IMR-90 (cell line): ENCODE results near the gene PLIN4. TPM values are rescaled to one million over a fixed set of nuclear protein-coding genes. Genes with fewer than 3 reads are reported as not detected.

Experiments
- ATAC-seq: fragments of 200-7000 bp; cut with Tn5 transposase; 2 replicates; pipeline ENCODE4 v1.9.1; 2020; ENCODE audit warnings: low read depth, mild to moderate bottlenecking, moderate library complexity
- BruUV-seq: library from RNA; stranded (reverse); fragments of 400-500 nt; replicated peaks from 2 replicates; lab custom pipeline; 2021; lab: Mats Ljungman, UMichigan
- CTCF ChIA-PET: fragments of 300-600 bp; formaldehyde crosslinking; extraction: SDS; loops from one replicate; lab custom pipeline; 2021; ENCODE audit warnings: antibody characterized with exemption; lab: Yijun Ruan, JAX
- POLR2A ChIA-PET: fragments of 300-600 bp; sonication (Branson Sonifier 250); formaldehyde crosslinking; loops from one replicate; lab custom pipeline; 2022; ENCODE audit warnings: antibody characterized with exemption; ENCODE audit not compliant: unreplicated experiment; lab: Charles Lee
- DNase-seq: peaks from one replicate; pipeline ENCODE4 v3.0.0; 2013
- H2AFZ ChIP-seq: replicated peaks from 2 replicates; pipeline ENCODE3; 2013; ENCODE audit warnings: low read length, mild to moderate bottlenecking; ENCODE audit not compliant: poor library complexity
- H2AK5ac ChIP-seq: 2 replicates; pipeline ENCODE4 v1.6.1; 2013; ENCODE audit warnings: low read depth, low read length, inconsistent platforms
- H2AK9ac ChIP-seq: replicated peaks from 2 replicates; pipeline ENCODE3; 2013; ENCODE audit warnings: mild to moderate bottlenecking, low read depth, low read length, moderate library complexity; ENCODE audit not compliant: poor library complexity
- H2BK120ac ChIP-seq: 2 replicates; pipeline ENCODE4 v1.6.1; 2013; ENCODE audit warnings: low read depth, low read length, inconsistent platforms
- H2BK15ac ChIP-seq: 3 replicates; pipeline ENCODE4 v1.6.1; 2013; ENCODE audit warnings: low read depth, low read length, inconsistent platforms
- H2BK20ac ChIP-seq: 2 replicates; pipeline ENCODE4 v1.6.1; 2013; ENCODE audit warnings: low read depth, mild to moderate bottlenecking, inconsistent platforms, low read length, moderate library complexity
- H2BK5ac ChIP-seq: 2 replicates; pipeline ENCODE4 v1.6.1; 2013; ENCODE audit warnings: mild to moderate bottlenecking, low read depth, low read length, inconsistent platforms; ENCODE audit not compliant: poor library complexity, severe bottlenecking
- H3K14ac ChIP-seq: replicated peaks from 2 replicates; pipeline ENCODE4 v1.6.1; 2013; ENCODE audit warnings: low read depth, low read length, inconsistent platforms
- H3K18ac ChIP-seq: 2 replicates; pipeline ENCODE4 v1.6.1; 2013; ENCODE audit warnings: low read depth, low read length, control low read depth
- H3K23ac ChIP-seq: 2 replicates; pipeline ENCODE4 v1.6.1; 2013; ENCODE audit warnings: low read depth, low read length, inconsistent platforms
- H3K27ac ChIP-seq: 2 replicates; pipeline ENCODE4 v1.5.1; 2013; ENCODE audit warnings: mild to moderate bottlenecking, control low read depth, low read length; ENCODE audit not compliant: insufficient read depth
- H3K27me3 ChIP-seq: 2 replicates; pipeline ENCODE4 v1.6.1; 2013; ENCODE audit warnings: low read length; ENCODE audit not compliant: control insufficient read depth, insufficient read depth
- H3K36me3 ChIP-seq: 2 replicates; pipeline ENCODE4 v1.6.1; 2013; ENCODE audit warnings: low read length, mixed read lengths; ENCODE audit not compliant: control insufficient read depth, insufficient read depth
- H3K4ac ChIP-seq: 2 replicates; pipeline ENCODE4 v1.6.1; 2013; ENCODE audit warnings: low read depth, low read length, inconsistent platforms
- H3K4me1 ChIP-seq: 2 replicates; pipeline ENCODE4 v1.6.1; 2013; ENCODE audit warnings: low read length, mixed read lengths; ENCODE audit not compliant: control insufficient read depth, insufficient read depth
- H3K4me2 ChIP-seq: 2 replicates; pipeline ENCODE4 v1.6.1; 2013; ENCODE audit warnings: low read depth, mild to moderate bottlenecking, control low read depth, low read length, moderate library complexity
- H3K4me3 ChIP-seq: 2 replicates; pipeline ENCODE4 v1.5.1; 2013; ENCODE audit warnings: low read depth, mild to moderate bottlenecking, control low read depth, low read length, moderate library complexity; ENCODE audit not compliant: insufficient read depth
- H3K56ac ChIP-seq: 2 replicates; pipeline ENCODE4 v1.6.1; 2013; ENCODE audit warnings: low read length, inconsistent platforms; ENCODE audit not compliant: insufficient read depth; ENCODE audit errors: extremely low read depth
- H3K79me1 ChIP-seq, 2 experiments: 2 replicates each; pipeline ENCODE4 v1.6.1; 2013; ENCODE audit warnings: low read length in 2 of 2, inconsistent platforms in 1 of 2, low read depth in 1 of 2
- H3K9ac ChIP-seq: 2 replicates; pipeline ENCODE4 v1.6.1; 2013; ENCODE audit warnings: low read depth, low read length, control low read depth
- H3K9me1 ChIP-seq: 2 replicates; pipeline ENCODE4 v1.6.1; 2013; ENCODE audit warnings: low read length, inconsistent platforms; ENCODE audit not compliant: insufficient read depth
- H3K9me3 ChIP-seq: 2 replicates; pipeline ENCODE4 v1.6.1; 2013; ENCODE audit warnings: low read length; ENCODE audit not compliant: control insufficient read depth, insufficient read depth
- H4K20me1 ChIP-seq: 2 replicates; pipeline ENCODE4 v1.6.1; 2013; ENCODE audit warnings: low read length, inconsistent platforms; ENCODE audit not compliant: insufficient read depth
- H4K5ac ChIP-seq: 2 replicates; pipeline ENCODE4 v1.6.1; 2013; ENCODE audit warnings: mild to moderate bottlenecking, low read depth, low read length, control low read depth
- H4K8ac ChIP-seq, 2 experiments: 2 replicates each; pipeline ENCODE4 v1.6.1; 2013; ENCODE audit warnings: low read depth in 2 of 2, low read length in 2 of 2, control low read depth in 1 of 2, inconsistent platforms in 1 of 2
- H4K91ac ChIP-seq: 2 replicates; pipeline ENCODE4 v1.6.1; 2013; ENCODE audit warnings: low read depth, low read length, inconsistent platforms; ENCODE audit not compliant: insufficient read depth
- BHLHE40 ChIP-seq: fragments of 150-350 bp; IDR thresholded peaks from 2 replicates; pipeline ENCODE4 v1.6.1; 2016; ENCODE audit warnings: mild to moderate bottlenecking, low read depth, low read length
- CEBPB ChIP-seq: IDR thresholded peaks from 2 replicates; pipeline ENCODE4 v1.6.1; 2012; ENCODE audit warnings: low read depth, low read length, improper control_type of control experiment
- CHD1 ChIP-seq: IDR thresholded peaks from 2 replicates; pipeline ENCODE4 v1.6.1; 2012; ENCODE audit warnings: low read depth, low read length, improper control_type of control experiment
- FOS ChIP-seq: fragments of 150-350 bp; IDR thresholded peaks from 2 replicates; pipeline ENCODE4 v1.6.1; 2016; ENCODE audit warnings: low read depth, low read length
- MAFK ChIP-seq: IDR thresholded peaks from 2 replicates; pipeline ENCODE4 v1.6.1; 2012; ENCODE audit warnings: low read depth, low read length, improper control_type of control experiment
- MAZ ChIP-seq: IDR thresholded peaks from 2 replicates; pipeline ENCODE4 v1.6.1; 2012; ENCODE audit warnings: low read depth, mild to moderate bottlenecking, low read length, improper control_type of control experiment, moderate library complexity, borderline replicate concordance
- MXI1 ChIP-seq: IDR thresholded peaks from 2 replicates; pipeline ENCODE4 v1.6.1; 2012; ENCODE audit warnings: low read depth, mild to moderate bottlenecking, low read length, moderate library complexity, borderline replicate concordance
- NFE2L2 ChIP-seq: fragments of 150-350 bp; IDR thresholded peaks from 2 replicates; pipeline ENCODE4 v1.6.1; 2016; ENCODE audit warnings: low read depth, mild to moderate bottlenecking, low read length
- POLR2A ChIP-seq: IDR thresholded peaks from 2 replicates; pipeline ENCODE4 v1.6.1; 2012; ENCODE audit warnings: mild to moderate bottlenecking, low read depth, low read length
- RAD21 ChIP-seq: IDR thresholded peaks from 2 replicates; pipeline ENCODE4 v1.6.1; 2012; ENCODE audit warnings: low read length, improper control_type of control experiment
- RCOR1 ChIP-seq: IDR thresholded peaks from 2 replicates; pipeline ENCODE4 v1.6.1; 2012; ENCODE audit warnings: mild to moderate bottlenecking, low read length, improper control_type of control experiment; ENCODE audit not compliant: insufficient replicate concordance
- RFX5 ChIP-seq: IDR thresholded peaks from 2 replicates; pipeline ENCODE4 v1.8.0; 2012; ENCODE audit warnings: low read depth, mild to moderate bottlenecking, low read length, moderate library complexity
- SMC3 ChIP-seq: fragments of 150-350 bp; IDR thresholded peaks from 2 replicates; pipeline ENCODE4 v1.6.1; 2016; ENCODE audit warnings: low read depth, mild to moderate bottlenecking, antibody characterized with exemption, low read length, moderate library complexity
- WGBS, 2 experiments: methylation state at CpG; one replicate each; pipeline versions ENCODE4 v1.1.5 to v1.1.7; 2013; ENCODE audit warnings: missing lambda C conversion rate in 2 of 2; ENCODE audit not compliant: insufficient read length in 1 of 2; ENCODE audit errors: extremely low coverage in 2 of 2; 5-methylcytosine and 5-hydroxymethylcytosine counted together
- dilution Hi-C: fragments of 300-500 bp; cut with HindIII; formaldehyde crosslinking; loops from one replicate; pipeline ENCODE4 v1.14.3; 2018; ENCODE audit warnings: low sequenced_read_pairs; ENCODE audit not compliant: unreplicated experiment
- in situ Hi-C: fragments of 300-500 bp; cut with MboI; formaldehyde crosslinking; loops from 3 replicates; pipeline ENCODE4 v1.14.3; 2019; ENCODE audit warnings: low sequenced_read_pairs, inconsistent platforms, mixed read lengths
- intact Hi-C: fragments of 100-400 bp; cut with micrococcal nuclease; formaldehyde crosslinking; loops from 2 replicates; pipeline ENCODE4 v1.10.0; 2022
- polyA plus RNA-seq, 3 experiments: library from polyadenylated mRNA; depleted of rRNA; stranded (reverse); fragments of >200 nt; gene quantifications; 2 replicates each; pipeline ENCODE4 v1.2.3, GENCODE V29; 2012; ENCODE audit warnings: low replicate concordance in 1 of 3
- total RNA-seq: library from RNA; depleted of rRNA; stranded (reverse); fragments of >200 nt; gene quantifications from 2 replicates; pipeline ENCODE4 v1.2.3, GENCODE V29; 2012
- TF ChIP-seq, protein P1 (sequence below): fragments of 150-350 bp; IDR thresholded peaks from 2 replicates; pipeline ENCODE4 v1.6.1; 2016; ENCODE audit warnings: low read depth, mild to moderate bottlenecking, low read length, moderate library complexity, borderline replicate concordance
- TF ChIP-seq, protein P2 (sequence below): conservative IDR thresholded peaks from 2 replicates; pipeline ENCODE4 v1.5.1; 2012; ENCODE audit warnings: mild to moderate bottlenecking, low read depth, low read length, improper control_type of control experiment
- TF ChIP-seq, protein P3 (sequence below): fragments of 150-350 bp; IDR thresholded peaks from 2 replicates; pipeline ENCODE4 v1.6.1; 2017; ENCODE audit warnings: mild to moderate bottlenecking, antibody characterized with exemption, low read length, low read depth

The PLIN4 gene
- total and polyA plus RNA-seq, 2 of the 4 experiments (the other 2 are of a cell fraction), result under 0.01 to 0.09 TPM

DNA sequence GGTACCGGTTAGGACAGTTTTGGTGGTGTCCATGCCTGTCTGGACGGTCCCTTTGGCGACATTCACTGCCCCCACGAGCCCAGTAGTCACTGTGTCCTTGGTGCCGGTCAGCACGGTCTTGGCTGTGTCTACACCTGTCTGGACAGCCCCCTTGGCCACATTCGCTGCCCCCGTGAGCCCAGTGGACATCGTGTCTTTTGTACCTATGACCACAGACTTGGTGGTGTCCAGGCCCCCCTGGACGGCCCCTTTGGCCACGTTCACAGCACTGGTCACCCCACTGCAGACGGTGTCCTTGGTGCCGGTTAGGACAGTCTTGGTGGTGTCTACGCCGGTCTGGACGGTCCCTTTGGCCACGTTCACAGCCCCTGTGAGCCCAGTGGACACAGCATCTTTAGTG lies 6.2 kb downstream of the PLIN4 start:
- Histone ChIP-seq H4K5ac (no peak overlapping the region), H3K4ac (no peak overlapping the region), H2BK120ac (no peak overlapping the region), H2BK5ac (no peak overlapping the region), H3K18ac (no peak overlapping the region), H3K14ac (no peak overlapping the region), H3K4me1 (no peaks in the 10 kb centered on the region), H2AFZ (no peak overlapping the region), H2AK9ac (no peak overlapping the region), H3K36me3 (no peaks in the 10 kb centered on the region), H3K9me1 (no peaks in the 10 kb centered on the region), H4K91ac (no peak overlapping the region), H3K23ac (no peak overlapping the region), H3K4me3 (no peak overlapping the region), H3K27me3 (peaks cover 7% of the 10 kb centered on the region), H3K9me3 (no peaks in the 10 kb centered on the region), H3K27ac (no peak overlapping the region), H3K9ac (no peak overlapping the region), H3K79me1 (0 out of 4 replicates have a peak, but pooled peaks cover 0 to 3% of the 10 kb centered on the region in 2 experiments), H3K4me2 (no peak overlapping the region), H4K20me1 (no peaks in the 10 kb centered on the region), H2AK5ac (no peak overlapping the region), H2BK20ac (no peak overlapping the region), H2BK15ac (no peak overlapping the region), H4K8ac (no peak overlapping the region), H3K56ac (no peak overlapping the region)
- no peak for DNase-seq
- WGBS, 2 experiments, result 84% methylated on average over 11 of the region's 17 CpGs; no CpG with 5 or more reads in 1 of the 2 experiments
- BruUV-seq, result no TSS peak
- intact Hi-C loops, result no loop called here
- TF ChIP-seq SMC3, result no peak
- TF ChIP-seq CEBPB, result no peak
- no peak for TF ChIP-seq RAD21
- TF ChIP-seq BHLHE40, result no peak
- no peak for TF ChIP-seq RFX5
- no peak for TF ChIP-seq NFE2L2
- no peak for TF ChIP-seq POLR2A
- no peak for TF ChIP-seq MAZ
- TF ChIP-seq MXI1, result no peak
- TF ChIP-seq, protein P1, sequence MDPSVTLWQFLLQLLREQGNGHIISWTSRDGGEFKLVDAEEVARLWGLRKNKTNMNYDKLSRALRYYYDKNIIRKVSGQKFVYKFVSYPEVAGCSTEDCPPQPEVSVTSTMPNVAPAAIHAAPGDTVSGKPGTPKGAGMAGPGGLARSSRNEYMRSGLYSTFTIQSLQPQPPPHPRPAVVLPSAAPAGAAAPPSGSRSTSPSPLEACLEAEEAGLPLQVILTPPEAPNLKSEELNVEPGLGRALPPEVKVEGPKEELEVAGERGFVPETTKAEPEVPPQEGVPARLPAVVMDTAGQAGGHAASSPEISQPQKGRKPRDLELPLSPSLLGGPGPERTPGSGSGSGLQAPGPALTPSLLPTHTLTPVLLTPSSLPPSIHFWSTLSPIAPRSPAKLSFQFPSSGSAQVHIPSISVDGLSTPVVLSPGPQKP, result no peak
- no peak for TF ChIP-seq MAFK
- TF ChIP-seq RCOR1, result no peak
- TF ChIP-seq, protein P2, sequence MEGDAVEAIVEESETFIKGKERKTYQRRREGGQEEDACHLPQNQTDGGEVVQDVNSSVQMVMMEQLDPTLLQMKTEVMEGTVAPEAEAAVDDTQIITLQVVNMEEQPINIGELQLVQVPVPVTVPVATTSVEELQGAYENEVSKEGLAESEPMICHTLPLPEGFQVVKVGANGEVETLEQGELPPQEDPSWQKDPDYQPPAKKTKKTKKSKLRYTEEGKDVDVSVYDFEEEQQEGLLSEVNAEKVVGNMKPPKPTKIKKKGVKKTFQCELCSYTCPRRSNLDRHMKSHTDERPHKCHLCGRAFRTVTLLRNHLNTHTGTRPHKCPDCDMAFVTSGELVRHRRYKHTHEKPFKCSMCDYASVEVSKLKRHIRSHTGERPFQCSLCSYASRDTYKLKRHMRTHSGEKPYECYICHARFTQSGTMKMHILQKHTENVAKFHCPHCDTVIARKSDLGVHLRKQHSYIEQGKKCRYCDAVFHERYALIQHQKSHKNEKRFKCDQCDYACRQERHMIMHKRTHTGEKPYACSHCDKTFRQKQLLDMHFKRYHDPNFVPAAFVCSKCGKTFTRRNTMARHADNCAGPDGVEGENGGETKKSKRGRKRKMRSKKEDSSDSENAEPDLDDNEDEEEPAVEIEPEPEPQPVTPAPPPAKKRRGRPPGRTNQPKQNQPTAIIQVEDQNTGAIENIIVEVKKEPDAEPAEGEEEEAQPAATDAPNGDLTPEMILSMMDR, result no peak
- TF ChIP-seq, protein P3, sequence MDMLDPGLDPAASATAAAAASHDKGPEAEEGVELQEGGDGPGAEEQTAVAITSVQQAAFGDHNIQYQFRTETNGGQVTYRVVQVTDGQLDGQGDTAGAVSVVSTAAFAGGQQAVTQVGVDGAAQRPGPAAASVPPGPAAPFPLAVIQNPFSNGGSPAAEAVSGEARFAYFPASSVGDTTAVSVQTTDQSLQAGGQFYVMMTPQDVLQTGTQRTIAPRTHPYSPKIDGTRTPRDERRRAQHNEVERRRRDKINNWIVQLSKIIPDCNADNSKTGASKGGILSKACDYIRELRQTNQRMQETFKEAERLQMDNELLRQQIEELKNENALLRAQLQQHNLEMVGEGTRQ, result no peak
- TF ChIP-seq CHD1, result no peak
- no peak for TF ChIP-seq FOS
- ATAC-seq, result no peak
- ChIA-PET POLR2A (no interaction called here), CTCF (no interaction called here)
- in situ Hi-C loops, result no loop called here
- dilution Hi-C loops, result no loop called here
